Hepatic stellate cell (primary cell): Measurements from ENCODE around the gene GGNBP2.

Experiments
- DNase-seq: peaks from one replicate; pipeline ENCODE4 v3.0.0; 2011; ENCODE audit warnings: low spot score

The GGNBP2 gene

GRCh38 chr17:36523113-36523512 is 21.6 kb upstream of the GGNBP2 start:
- DNase-seq = no peak

- DNase-seq = no peak
Measured at GRCh38 chr17:36524428-36524876, 20.3 kb upstream of the GGNBP2 start.

DNA sequence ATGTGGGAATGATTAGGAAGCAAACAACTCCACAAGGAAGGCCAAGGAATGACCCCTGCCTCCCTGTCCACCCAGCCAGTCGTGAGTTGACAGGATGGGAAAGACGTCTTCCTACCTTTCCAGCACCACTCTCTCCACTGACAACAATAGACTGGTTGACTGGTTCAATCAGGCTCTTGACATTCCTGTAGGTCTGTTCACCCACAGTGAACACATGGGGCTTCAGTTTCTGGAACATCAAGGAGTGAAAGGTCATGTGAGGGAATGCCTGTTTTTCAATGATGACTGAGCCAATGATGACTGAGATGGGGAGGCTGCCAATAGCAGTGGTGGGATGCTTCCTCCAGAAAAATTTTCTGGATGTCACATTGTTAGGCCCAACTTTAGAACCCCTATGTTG is 19.6 kb upstream of the GGNBP2 start:
- DNase-seq = no peak

DNA sequence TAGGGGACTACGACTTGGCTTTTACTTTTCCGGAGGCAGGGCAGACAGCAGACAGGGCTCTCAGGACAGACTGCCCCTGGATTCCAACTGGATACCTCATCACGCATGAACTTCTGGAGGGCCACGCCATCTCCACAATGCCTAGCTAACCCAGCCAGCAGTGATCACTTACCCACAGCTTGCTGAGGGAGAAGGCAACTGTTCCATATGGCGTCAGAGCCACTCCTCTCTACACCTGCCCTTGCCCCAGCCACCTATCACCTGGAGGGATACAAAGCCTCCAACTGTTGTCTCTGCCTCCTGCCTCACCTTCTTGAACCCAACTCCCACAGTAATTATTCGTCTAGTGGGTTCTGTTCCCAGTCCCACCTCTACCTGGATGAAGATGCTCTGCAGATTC is 18.8 kb upstream of the GGNBP2 start:
- no peak for DNase-seq

DNA sequence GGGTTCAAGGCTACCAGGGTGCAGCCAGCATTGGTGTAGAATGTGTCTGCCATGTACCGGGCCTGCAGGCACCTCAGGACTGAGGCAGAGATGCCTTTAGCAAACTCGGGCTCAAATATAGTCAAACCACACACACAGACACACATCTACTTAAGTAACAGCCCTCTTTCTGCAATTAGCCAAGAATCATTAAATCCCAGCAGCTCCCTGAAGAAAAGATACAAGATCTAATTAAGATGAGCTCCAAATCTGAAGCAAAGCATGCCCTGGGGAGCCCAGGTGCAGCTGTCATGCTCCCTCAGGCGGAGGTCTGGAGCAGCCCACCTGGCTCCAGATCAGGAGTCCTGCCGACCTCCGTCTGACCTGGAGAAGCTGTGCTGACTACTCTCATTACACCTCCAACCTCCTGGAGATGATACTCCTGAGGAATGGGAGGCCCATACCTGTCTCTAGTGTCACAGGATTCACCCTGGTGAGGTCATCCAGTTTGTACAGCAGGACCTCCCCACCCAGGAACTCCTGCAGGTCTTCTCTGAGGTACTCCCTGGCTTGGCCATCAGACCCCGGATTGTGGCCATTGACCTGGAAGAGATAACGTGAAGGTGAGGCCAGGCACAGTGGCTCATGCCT is 17.0 kb upstream of the GGNBP2 start:
- DNase-seq = no peak

- DNase-seq = peak; percentile 36
Measured at GRCh38 chr17:36529121-36529520, 15.6 kb upstream of the GGNBP2 start.

- DNase-seq = no peak
Measured at GRCh38 chr17:36532435-36532975, 12.2 kb upstream of the GGNBP2 start.

DNA sequence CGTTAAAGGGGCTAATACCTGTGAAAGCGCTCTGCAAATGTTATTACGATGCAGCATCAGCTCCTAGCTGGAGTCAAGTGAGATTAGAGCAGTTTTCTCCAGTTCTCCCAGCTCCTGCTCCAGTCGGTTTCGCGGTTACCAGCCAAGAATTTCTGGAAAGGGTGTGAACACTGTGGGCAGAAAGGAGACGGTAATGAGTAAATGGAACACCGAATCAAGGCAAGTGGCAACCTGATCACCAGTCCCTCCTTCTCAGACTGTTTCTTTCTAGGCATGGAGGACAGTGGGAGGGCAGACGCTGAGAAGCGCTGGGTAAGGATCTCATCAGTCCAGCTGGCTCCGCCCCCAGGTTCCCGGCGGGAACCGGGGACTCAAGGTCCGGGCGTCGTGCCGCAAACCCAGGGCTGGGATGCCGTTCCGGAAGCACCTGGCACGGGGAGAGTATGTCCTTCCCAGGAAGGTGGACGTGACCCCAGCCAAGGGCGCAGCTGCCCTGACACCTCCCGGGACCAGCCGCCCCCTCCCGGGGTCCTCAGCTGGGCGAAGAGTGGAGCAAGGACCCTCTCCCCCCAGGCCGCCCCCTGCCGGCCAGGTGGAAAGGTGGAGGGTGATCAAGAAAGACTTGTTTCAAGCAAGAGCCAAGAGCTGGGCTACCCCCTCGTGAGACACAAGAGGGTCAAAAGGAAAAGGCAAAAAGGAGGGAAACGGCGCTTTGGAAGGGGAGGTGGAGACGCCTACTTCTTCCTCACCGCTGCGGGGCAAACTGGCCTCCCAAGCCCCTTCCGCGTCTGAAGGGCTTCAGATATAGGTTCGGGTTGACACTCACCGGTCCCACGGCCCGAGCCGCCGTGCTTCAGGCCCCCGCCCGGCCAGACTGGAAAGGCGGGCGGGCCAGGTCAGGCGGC is 10.5 kb upstream of the GGNBP2 start:
- peak; percentile 66 for DNase-seq

- peak; percentile 88 for DNase-seq
Measured at GRCh38 chr17:36534840-36535668, 9.7 kb upstream of the GGNBP2 start, which contains the start of the genes MYO19 and PIGW. Gene MYO19, minus strand, starts transcription at chr17:36534868. Its CDS starts 2,330 bp downstream, at chr17:36532538. Gene PIGW, plus strand, starts transcription at chr17:36534987. Its CDS starts 2,115 bp downstream, at chr17:36537102.

DNA sequence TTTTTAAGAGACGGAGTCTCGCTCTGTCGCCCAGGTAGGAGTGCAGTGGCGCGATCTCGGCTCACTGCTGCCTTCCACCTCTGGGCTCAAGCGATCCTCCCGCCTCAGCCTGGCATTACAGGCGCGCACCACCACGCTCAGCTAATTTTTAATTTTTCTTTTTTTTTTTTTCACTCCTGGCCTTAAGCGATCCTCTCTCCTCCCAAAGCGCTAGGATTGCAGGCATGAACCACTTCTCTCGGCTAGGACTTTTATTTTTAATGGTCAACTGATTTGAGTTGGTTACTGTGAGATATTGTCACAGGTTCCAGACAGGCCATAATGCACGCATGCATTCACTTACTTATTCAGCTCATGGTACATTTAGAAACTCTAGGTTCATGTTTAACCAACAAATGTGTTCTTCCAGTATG is 9.0 kb upstream of the GGNBP2 start:
- DNase-seq = no peak

GRCh38 chr17:36540696-36541095 is 4.0 kb upstream of the GGNBP2 start:
- no peak for DNase-seq

DNA sequence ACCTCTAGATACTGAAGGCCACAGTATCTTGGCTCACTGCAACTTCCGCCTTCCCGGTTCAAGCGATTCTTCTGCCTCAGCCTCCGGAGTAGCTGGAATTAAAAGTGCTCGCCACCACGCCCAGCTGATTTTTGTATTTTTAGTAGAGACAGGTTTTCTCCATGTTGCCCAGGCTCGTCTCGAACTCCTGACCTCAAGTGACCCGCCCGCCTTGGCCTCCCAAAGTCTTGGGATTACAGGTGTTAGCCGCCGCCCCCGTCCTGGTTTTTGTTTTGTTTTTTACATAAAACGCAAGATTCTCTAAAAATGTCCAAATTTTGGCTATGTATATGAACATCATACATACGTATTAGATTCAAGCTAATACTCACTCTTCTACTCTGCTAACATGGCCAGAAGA is 2.0 kb upstream of the GGNBP2 start:
- DNase-seq = no peak

GRCh38 chr17:36544044-36544306 is 744 bp upstream of the GGNBP2 start:
- DNase-seq = no peak

DNA sequence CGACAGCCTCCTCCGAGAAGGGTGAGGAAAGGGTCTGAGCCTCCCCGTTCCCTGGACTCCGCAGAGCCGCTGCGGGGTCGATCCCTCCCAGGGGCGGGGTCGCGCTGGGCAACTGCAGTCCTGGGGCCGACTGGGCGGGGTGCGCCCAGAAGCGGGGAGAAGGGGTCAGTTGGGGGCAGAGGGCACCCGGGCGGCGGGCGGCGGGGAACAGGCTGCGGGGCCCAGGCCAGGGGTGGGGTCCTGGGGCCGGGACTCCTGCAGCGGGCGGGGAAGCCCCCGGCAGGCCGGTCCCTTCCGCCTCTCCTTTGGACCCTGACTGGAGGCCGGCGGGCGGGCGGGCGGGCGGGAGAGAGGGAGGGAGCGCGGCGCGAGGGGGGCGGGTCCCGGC is 352 bp downstream of the GGNBP2 start:
- DNase-seq = no peak

DNA sequence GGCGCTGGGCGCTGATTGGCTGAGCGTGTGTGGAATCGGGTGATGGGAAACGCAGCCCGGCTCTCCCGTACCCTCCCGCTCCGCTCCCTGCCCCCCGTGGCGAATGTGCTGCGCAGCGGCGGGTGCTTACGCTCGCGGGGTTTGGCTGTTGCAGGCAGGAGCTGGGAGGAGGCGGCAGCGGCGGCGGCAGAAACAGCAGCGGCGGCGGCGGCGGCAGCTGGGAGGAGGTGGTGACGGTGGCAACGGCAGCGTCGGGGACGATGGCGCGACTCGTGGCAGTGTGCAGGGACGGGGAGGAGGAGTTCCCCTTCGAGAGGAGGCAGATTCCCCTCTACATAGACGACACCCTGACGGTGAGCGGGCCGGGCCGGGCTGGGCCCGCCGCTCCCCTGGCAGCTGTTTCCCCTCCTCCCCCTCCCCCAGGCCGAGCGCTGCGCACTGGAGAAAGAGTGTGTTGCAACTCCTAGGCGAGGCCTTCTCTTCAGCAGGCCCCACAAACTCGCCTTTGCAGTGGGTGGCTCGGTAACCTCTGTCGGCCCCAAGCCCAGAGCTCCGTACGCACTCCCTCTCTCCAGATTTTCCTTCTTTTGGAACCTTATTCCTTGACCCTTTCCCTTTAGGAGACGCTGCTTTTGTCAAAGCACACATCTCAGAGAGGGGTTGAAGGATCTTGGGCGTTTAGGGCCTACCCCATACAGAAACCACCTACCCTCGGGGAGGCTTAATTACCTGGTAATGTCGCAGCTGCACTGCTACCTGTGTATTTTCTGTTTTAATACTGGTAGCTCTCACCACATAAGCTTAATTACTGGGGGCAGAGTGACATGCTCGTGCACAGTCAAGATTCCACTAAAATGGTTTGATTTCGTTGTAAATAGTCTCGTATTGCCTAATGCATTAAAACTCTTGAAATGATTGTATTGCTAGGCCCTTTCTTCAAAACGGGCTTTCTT is 1.0 kb downstream of the GGNBP2 start:
- DNase-seq = peak; percentile 96

- no peak for DNase-seq
Measured at GRCh38 chr17:36546418-36547093, 1.8 kb downstream of the GGNBP2 start.

DNA sequence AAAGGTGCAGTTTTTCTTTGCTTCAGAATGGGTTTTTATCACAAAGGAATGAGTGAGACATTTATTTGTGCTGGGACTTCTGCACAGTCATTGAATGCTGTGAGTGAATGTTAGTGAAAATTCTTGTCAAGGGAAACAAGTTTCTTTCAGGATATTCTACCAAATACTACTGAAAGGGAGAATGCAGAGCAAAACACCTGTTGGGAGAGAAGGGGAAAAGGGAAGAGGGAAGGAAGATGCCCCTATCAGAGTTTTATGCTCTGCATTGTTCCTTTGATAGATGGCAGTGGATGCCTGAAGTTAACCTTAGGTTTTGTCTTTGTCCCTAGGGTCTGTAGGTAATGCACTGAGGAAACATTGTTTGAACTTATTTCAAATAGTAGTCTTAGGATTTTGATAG is 3.1 kb downstream of the GGNBP2 start:
- DNase-seq = no peak

GRCh38 chr17:36550491-36551417 is 6.0 kb downstream of the GGNBP2 start:
- DNase-seq = no peak

- no peak for DNase-seq
Measured at GRCh38 chr17:36553459-36553858, 8.7 kb downstream of the GGNBP2 start.
